Smooth muscle cell (in vitro differentiated cells): ENCODE data around the gene SIN3B. TPM values are rescaled to one million over a fixed set of nuclear protein-coding genes. Genes with fewer than 3 reads are reported as not detected.

Experiments
- polyA plus RNA-seq: library from polyadenylated mRNA; unstranded; fragments of >200 nt; fragmentation: Nextera tagmentation; extraction: Ambion mirVana; gene quantifications from 2 replicates; pipeline ENCODE4 v1.2.1, GENCODE V29; 2016
- small RNA-seq: library from RNA; depleted of rRNA; stranded (forward); fragments of <200 nt; gene quantifications from one replicate; pipeline ENCODE3, GENCODE V24; 2014
- total RNA-seq: library from RNA; depleted of rRNA; stranded (reverse); fragments of >200 nt; gene quantifications from 2 replicates; pipeline ENCODE4 v1.2.3, GENCODE V29; 2014

SIN3B gene
- total and polyA plus RNA-seq, 2 experiments from 2014 or later, result 16.5 to 25.1 TPM

Small RNA genes lying within 50 kb of the gene (small RNA-seq; reads per million reads assigned to genes)
- not detected for gene AC008737.3
- gene RN7SL823P, result not detected
- not detected for gene RN7SL835P

Other genes starting within 250 kb of the SIN3B start
- gene MED26, start 201.2 kb upstream of the SIN3B start, total RNA-seq, result 6.3 and 13.6 TPM in 2 replicates
- 9.6 and 11.7 TPM in 2 replicates for gene MED26, start 201.2 kb upstream of the SIN3B start, polyA plus RNA-seq
- gene SMIM7, start 169.3 kb upstream of the SIN3B start, total RNA-seq, result 78.1 and 109 TPM in 2 replicates
- 64.4 and 84.9 TPM in 2 replicates for gene SMIM7, start 169.3 kb upstream of the SIN3B start, polyA plus RNA-seq
- 0.45 and 0.81 TPM in 2 replicates for gene TMEM38A, start 168.3 kb upstream of the SIN3B start, total RNA-seq
- gene TMEM38A, start 168.3 kb upstream of the SIN3B start, polyA plus RNA-seq, result 0.53 and 1.5 TPM in 2 replicates
- gene NWD1, start 109.6 kb upstream of the SIN3B start, total RNA-seq, result not detected in 2 replicates
- not detected in 2 replicates for gene NWD1, start 109.6 kb upstream of the SIN3B start, polyA plus RNA-seq
- 0.04 and 2.1 TPM in 2 replicates for gene F2RL3, start 59.6 kb downstream of the SIN3B start, total RNA-seq
- 1.2 and 2.2 TPM in 2 replicates for gene F2RL3, start 59.6 kb downstream of the SIN3B start, polyA plus RNA-seq
- 0.81 and 2.6 TPM in 2 replicates for gene CPAMD8, start 197.4 kb downstream of the SIN3B start, total RNA-seq
- gene CPAMD8, start 197.4 kb downstream of the SIN3B start, polyA plus RNA-seq, result 6.9 and 9.4 TPM in 2 replicates
- 3.3 and 7.4 TPM in 2 replicates for gene HAUS8, start 246.1 kb downstream of the SIN3B start, total RNA-seq
- 6.3 and 8.5 TPM in 2 replicates for gene HAUS8, start 246.1 kb downstream of the SIN3B start, polyA plus RNA-seq
- gene MYO9B, start 246.4 kb downstream of the SIN3B start, total RNA-seq, result 44.6 and 48.7 TPM in 2 replicates
- 46.6 and 49.4 TPM in 2 replicates for gene MYO9B, start 246.4 kb downstream of the SIN3B start, polyA plus RNA-seq